ENCODE results near the gene OR1C1.
"Not testable (repeated sequence)": the region's sequence is repeated elsewhere in the genome, so short reads cannot be mapped to it uniquely, and the experiment has no call there.

Gene OR1C1, protein sequence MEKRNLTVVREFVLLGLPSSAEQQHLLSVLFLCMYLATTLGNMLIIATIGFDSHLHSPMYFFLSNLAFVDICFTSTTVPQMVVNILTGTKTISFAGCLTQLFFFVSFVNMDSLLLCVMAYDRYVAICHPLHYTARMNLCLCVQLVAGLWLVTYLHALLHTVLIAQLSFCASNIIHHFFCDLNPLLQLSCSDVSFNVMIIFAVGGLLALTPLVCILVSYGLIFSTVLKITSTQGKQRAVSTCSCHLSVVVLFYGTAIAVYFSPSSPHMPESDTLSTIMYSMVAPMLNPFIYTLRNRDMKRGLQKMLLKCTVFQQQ

DNA sequence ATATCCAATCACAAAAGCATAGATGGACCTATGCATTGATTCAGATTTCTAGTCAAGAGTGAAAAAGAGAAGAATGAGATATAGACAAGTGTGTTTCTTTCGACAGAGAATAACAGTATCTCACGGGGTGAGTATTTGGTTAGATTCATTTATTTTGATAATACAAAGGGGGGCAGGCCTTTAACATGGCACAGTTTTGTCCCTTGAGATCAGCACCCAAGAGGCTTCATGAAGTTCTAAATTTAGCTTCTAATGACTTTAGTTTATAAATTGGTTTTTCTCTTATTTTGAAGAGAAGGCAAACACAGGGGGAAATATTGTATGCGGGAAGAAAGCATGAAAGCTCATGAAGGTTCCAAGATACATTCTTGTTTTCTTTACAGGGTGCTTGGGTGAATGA lies at the start of gene OR1C1:
OR1C1 (minus strand) TSS at position 101 of the 400 bp plus-strand sequence. CDS start 2,150 bp downstream, outside the sequence.
- no peak for DNase-seq

DNA sequence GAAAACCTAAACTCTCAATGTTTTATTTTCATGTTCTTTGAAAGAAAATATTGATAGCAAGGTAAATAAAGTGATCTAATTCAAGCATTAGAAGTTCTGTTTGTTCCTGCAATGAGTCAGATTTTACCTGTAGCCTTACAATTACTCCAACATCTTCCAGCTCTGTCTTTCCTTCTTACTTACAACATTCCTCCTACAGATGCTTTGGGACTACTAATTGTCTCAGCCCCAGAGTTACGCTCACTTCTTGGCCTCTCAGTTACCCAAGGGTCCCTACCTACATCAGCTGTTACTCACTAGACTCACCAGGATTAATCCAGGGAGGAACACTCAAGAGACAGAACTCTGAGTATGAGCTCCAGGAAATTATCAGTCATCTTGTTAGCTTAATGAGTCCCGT lies 37.2 kb upstream of the OR1C1 start:
- no peak for DNase-seq

DNA sequence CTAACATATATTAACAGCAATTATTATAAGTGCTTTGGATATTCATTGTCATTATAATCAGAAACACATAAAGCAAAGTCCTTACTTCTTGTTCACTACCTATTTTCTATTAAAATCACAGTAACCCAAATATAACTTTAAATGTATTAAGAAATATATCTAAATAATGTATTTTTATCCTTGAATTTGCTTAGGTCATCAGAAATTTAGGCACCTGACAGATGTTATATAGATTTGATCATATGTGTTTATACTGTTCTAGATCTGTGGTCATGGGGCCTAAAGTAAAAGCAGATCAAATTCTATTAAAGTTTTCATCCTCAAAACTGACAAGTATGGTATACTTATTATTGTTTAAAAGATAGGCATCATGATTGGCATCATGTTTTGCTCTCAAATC lies 9.2 kb upstream of the OR1C1 start:
- no peak for DNase-seq

DNA sequence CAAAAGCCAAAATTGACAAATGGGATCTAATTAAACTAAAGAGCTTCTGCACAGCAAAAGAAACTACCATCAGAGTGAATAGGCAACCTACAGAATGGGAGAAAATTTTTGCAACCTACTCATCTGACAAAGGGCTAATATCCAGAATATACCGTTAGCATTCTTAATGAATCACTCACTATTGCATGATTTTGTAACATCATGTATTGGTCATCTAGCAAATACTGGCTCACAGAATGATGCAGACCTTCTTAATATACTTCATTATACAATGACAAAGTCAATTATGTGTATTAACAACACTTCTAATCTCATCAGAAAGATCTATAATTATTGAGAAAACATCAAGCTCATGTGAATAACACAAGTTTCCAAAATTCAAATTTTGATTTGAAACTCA lies 6.0 kb downstream of the OR1C1 start:
- not testable (repeated sequence) for DNase-seq

DNA sequence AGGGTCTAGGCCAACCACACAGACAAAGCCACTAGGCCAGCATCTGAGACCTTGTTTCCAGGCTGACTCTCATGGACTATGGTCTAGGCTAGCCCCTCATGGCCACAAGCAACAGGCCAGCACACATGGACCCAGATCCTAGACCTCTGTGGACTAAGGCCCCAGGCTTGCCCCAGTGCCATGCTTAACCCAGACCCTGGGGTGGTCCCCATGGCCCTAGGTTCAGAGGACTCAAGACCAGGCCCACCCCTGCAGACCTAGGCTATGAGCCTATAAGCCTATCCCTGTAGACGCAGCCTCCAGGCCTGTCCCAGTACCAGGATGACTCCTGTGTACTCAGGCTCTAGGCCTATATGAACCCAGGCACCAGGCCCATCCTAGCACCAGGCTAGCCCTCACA lies 10.5 kb downstream of the OR1C1 start:
- DNase-seq = no peak

DNA sequence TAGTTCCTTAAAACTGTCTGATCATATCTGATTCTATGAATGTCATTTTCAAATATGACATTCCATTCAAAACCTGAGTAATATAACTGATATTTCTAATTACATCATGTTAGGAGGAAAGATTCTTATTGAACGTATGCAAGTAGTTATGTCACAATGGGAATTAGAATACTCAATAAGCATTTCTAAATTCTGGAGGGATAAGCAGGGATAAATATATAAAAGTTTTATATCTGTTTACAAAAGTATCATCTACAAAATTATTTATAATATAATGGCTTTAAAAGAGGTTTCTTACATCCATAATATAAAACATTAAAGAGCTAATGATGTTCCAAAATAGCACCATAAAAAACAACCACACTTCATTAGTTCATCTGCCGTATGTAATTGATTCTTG lies 12.3 kb downstream of the OR1C1 start, which contains the start of gene OR14A2:
OR14A2 (minus strand) TSS at position 101 of the 400 bp plus-strand sequence.
- no peak for DNase-seq

DNA sequence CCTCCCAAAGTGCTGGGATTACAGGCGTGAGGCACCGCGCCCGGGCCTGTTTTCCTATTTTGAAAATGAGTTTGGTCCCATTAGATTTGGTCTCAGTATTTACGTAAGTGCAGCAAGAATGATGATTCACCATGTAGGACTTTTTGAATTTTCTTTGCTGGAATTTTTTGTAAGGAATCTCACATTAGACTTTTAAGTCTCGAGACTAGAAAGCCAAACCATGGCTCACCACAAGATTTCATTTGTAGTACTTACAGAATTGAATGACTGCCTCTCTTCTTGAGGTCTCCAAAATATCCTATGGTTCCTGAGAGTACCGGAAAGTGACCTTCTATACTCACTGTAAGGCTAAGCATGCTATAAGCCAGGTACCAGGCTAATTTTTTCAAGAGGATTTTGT lies 12.7 kb downstream of the OR1C1 start:
- DNase-seq = no peak

DNA sequence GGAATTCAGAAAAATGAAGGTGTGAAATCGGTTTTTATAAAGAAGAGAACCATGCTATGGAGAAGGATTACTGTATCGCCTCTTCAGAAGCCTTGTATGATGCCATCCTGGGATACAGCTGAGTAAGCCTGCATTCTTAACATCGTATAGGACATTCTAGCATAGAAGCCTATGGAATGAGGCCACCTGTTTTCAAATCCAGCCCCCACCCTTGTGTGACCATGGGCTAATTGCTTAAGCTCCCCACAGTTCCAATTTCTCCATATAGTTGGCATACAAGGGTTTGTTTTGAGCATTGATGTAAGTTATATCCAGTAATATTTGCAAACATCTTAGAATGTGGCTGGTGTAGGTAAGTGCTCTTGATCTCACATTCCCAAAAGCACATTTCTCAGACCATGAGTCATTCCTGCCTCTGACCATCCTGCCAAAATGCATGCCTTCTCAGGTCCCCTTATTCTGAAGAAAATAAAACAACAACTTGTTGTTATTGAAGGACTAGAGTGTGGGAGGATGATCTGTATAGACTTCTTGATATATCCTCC lies 13.9 kb downstream of the OR1C1 start:
- DNase-seq = no peak

DNA sequence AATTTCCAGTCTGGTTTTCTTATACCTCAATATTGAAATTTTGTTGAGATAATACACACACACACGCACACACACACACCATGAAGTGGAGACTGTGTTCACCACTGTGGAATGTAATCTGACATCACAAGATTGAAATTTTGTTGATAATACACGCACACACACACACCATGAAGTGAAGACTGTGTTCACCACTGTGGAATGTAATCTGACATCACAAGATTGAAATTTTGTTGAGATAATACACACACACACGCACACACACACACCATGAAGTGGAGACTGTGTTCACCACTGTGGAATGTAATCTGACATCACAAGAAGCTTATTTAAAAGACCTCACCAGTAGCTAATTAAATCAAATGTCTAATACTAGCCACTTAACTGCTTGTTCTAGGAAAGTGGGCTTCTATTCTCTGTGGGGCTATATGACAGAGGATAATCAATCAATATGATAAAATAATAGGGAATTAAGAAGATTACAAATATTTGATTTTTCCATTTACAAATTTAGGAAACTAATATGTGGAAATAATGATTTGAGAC lies 18.1 kb downstream of the OR1C1 start:
- not testable (repeated sequence) for DNase-seq

DNA sequence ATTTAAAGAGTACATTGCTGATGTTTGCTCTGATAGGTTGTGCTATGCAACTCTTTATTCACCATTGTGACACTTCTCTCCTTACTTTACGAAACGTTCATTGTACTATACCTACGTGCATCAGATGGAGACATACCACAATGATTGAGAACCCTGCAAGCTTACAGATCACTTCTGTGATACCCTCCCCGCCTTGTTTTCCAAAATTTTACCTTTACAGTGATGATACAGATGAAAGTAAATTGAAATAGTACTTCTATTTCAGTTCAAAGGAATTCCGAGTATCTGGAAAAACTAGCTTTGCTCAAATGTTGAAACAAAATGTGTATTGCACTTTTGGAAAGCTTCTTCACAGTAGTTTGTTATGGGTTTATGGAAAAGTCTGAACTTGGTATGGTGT lies 18.6 kb downstream of the OR1C1 start:
- DNase-seq = no peak

DNA sequence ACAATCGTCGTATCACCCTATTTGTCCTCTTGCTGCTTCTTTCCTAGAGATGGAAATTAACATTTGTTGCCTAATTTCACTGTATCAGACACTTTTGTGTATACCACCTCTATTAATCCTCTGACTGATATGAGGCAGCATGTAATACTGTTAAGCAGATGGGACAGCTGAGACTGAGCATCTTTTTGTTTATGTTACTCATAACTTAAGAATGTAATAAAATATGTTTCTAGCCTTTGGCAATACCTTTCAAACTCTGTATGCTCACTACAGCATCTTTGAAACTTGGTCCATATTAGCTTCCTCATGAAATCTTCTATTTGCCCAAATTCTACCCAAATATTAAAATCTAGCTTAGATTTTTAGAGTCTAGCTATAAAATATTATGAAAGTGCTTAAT lies 19.6 kb downstream of the OR1C1 start:
- DNase-seq = no peak

DNA sequence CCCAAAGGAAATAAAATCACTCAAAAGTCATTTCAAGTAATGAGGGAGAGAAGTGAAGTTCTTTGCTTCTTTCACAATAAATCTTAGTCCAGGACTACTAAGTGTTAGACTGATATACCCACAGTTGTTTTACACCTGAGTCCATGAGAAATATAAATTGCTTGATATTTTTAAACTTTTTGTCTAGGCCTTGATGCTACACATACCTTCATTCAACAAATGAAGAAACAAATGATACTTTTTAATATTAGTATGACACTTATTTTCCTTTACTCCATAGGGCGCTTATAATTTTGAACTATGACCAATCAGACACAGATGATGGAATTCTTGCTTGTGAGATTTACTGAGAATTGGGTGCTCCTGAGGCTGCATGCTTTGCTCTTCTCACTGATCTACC lies 22.0 kb downstream of the OR1C1 start, which contains the start of gene OR14K1:
OR14K1 (plus strand) TSS at position 301 of the 400 bp plus-strand sequence; CDS start at position 301, 0 bp downstream.
- DNase-seq = no peak

DNA sequence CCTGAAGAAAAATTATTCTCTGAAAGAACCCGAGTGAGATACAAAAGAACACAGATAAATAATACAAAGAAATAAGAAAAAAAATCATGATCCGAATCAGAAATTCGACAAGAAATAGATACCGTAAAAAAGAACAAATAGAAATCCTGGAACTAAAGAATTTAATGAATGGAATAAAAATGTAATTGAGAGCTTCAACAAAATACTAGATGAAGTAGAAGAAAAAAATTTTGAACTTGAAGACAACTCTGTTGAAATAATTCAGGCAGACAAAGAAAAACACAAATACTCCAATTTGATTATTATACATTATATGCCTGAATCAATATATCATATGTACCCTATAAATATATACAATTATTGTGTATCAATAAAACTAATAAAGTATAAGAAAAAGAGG lies 39.1 kb downstream of the OR1C1 start:
- DNase-seq = no peak

DNA sequence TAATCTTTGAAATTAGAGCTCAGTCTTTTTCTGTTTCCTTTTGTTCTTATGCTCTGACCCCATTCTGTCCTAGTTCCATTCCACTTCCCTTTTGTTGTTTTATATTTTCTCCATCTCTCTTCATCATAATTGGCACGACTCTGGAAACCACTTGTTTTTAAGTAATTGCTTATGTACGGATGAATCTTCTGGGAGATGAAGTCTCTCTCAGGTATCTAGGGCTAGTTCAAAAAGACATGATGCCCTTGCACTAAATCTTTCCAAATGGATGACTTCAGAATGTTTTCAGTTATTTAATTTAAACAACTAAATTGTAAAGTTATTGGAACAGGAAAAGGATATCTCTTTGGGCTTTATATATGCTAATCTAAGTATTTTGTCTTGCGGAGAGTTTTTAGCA lies 43.8 kb downstream of the OR1C1 start, which contains the start of gene OR6F1:
OR6F1 (minus strand) TSS at position 101 of the 400 bp plus-strand sequence. CDS start 3,891 bp downstream, outside the sequence.
- DNase-seq = no peak

DNA sequence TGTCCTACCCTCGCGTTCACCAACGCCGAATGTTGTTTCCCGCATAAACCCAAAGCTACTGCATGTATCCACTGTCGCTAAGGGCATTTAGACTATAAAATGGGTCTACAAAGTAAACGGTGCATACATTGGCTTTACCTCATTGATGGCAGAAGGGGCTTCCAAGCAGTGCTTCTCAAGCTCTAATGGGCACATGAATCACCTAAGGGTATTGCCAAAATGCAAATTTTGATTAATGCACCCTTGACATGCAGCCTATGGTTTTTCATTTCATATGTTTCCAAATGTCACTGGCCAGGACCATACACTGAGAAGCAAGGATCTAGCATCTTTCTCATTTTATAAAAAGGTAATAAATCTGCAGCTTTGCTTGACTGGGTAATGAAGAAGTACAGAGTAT lies 46.6 kb downstream of the OR1C1 start:
- DNase-seq = no peak

DNA sequence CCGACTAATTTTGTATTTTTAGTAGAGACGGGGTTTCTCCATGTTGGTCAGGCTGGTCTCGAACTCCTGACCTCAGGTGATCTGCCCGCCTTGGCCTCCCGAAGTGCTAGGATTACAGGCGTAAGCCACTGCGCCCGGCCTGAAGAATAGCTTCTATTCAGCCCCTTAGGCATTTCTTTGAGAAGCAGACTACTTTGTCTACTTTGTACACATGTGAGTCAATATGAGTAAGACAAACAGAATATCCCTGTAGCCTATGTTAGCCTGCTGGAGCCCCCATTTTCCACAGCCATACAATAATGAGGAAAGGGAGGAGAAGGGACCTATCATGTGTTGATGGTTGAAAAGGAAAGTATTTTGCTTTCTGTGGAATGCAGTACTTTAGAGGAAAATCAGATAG lies 49.7 kb downstream of the OR1C1 start:
- DNase-seq = not testable (repeated sequence)
